OCI-LY3 (cell line): ENCODE data around the gene MTMR2.

ENCODE experiments used
- EZH2phosphoT487 ChIP-seq: fragments of 200-600 bp; shearing (Covaris generic); IDR thresholded peaks from 2 replicates; pipeline ENCODE4 v1.6.1; 2018; ENCODE audit warnings: antibody characterized with exemption, mixed run types, low read depth
- TF ChIP-seq, protein P1 (sequence below): fragments of 200-600, 300-600 bp; sonication (generic); IDR thresholded peaks from 2 replicates; pipeline ENCODE4 v1.5.1; 2014; ENCODE audit warnings: antibody characterized with exemption, low read length, low read depth

DNA sequence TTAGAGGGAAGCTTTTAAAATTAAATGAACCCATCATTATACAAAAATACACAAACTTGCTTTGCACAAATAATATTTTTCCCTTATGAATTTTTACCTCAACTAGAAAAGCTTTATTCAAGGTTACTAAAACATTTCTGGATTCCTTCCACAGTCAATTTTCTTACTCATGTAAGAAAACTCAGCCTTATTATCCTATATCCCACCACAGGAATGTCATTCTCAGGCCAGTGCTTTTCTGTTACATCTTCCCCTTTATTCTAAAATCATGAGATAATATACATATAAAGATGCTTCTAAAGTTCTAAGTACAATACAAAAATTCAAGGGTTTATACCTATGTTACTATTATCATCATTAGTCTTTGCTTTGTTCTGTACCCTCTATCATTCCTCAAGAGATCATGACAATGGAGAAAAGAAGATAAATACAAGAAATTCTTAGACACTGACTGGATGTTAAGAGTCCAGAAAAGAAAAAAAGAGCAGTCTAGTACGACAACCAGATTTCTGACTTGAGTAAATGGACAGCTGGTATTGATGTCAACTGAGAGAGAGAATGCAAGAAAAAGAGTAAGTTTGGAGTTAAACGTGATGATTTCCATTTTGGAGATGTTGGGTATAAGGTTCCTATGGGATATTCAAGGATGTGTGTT lies 60.3 kb downstream of the MTMR2 start:
- TF ChIP-seq, protein P1, sequence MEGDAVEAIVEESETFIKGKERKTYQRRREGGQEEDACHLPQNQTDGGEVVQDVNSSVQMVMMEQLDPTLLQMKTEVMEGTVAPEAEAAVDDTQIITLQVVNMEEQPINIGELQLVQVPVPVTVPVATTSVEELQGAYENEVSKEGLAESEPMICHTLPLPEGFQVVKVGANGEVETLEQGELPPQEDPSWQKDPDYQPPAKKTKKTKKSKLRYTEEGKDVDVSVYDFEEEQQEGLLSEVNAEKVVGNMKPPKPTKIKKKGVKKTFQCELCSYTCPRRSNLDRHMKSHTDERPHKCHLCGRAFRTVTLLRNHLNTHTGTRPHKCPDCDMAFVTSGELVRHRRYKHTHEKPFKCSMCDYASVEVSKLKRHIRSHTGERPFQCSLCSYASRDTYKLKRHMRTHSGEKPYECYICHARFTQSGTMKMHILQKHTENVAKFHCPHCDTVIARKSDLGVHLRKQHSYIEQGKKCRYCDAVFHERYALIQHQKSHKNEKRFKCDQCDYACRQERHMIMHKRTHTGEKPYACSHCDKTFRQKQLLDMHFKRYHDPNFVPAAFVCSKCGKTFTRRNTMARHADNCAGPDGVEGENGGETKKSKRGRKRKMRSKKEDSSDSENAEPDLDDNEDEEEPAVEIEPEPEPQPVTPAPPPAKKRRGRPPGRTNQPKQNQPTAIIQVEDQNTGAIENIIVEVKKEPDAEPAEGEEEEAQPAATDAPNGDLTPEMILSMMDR: no peak
- no peak for TF ChIP-seq EZH2phosphoT487
